A673 (cell line): ENCODE measurements around the gene SCAP. TPM values are rescaled to one million over a fixed set of nuclear protein-coding genes. Genes with fewer than 3 reads are reported as not detected.
"Not testable (repeated sequence)": the region's sequence is repeated elsewhere in the genome, so short reads cannot be mapped to it uniquely, and the experiment has no call there.

Source experiments
- BruUV-seq: library from RNA; stranded (reverse); fragments of 400-500 nt; replicated peaks from 2 replicates; lab custom pipeline; 2021; lab: Mats Ljungman, UMichigan
- CTCF ChIA-PET: fragments of 300-600 bp; sonication (Branson Sonifier 250); formaldehyde crosslinking; loops from one replicate; lab custom pipeline; 2022; ENCODE audit warnings: antibody characterized with exemption; lab: Charles Lee
- POLR2A ChIA-PET: fragments of 300-600 bp; sonication (Branson Sonifier 250); formaldehyde crosslinking; loops from one replicate; lab custom pipeline; 2022; ENCODE audit warnings: antibody characterized with exemption; ENCODE audit not compliant: low non-redundant PET; lab: Charles Lee
- DNase-seq: peaks from one replicate; pipeline ENCODE4 v3.0.0-alpha.2; 2015; ENCODE audit warnings: low spot score
- H3K27ac ChIP-seq: fragments of 200-600 bp; sonication (generic); 2 replicates; pipeline ENCODE4 v1.5.1; 2016; ENCODE audit warnings: mixed run types, low read depth, mild to moderate bottlenecking, mixed read lengths, antibody characterized with exemption, low read length; ENCODE audit not compliant: poor library complexity, severe bottlenecking
- H3K27me3 ChIP-seq: fragments of 200-600 bp; sonication (generic); replicated peaks from 2 replicates; pipeline ENCODE4 v1.6.1; 2017; ENCODE audit warnings: mixed run types, low read depth, mild to moderate bottlenecking, mixed read lengths, antibody characterized with exemption, low read length; ENCODE audit not compliant: insufficient read depth, poor library complexity
- H3K36me3 ChIP-seq: fragments of 200-600 bp; sonication (generic); 2 replicates; pipeline ENCODE4 v1.6.1; 2016; ENCODE audit warnings: mixed run types, mild to moderate bottlenecking, mixed read lengths, antibody characterized with exemption, low read length; ENCODE audit not compliant: insufficient read depth, poor library complexity, severe bottlenecking
- H3K4me1 ChIP-seq: fragments of 200-600 bp; sonication (generic); 2 replicates; pipeline ENCODE4 v1.6.1; 2017; ENCODE audit warnings: mixed run types, mild to moderate bottlenecking, mixed read lengths, antibody characterized with exemption, low read length; ENCODE audit not compliant: insufficient read depth, poor library complexity, severe bottlenecking
- H3K4me3 ChIP-seq: fragments of 200-600 bp; sonication (generic); 2 replicates; pipeline ENCODE4 v1.5.1; 2016; ENCODE audit warnings: low read depth, mixed run types, mild to moderate bottlenecking, mixed read lengths, low read length; ENCODE audit not compliant: poor library complexity, severe bottlenecking
- H3K9me3 ChIP-seq: fragments of 200-600 bp; sonication (generic); 2 replicates; pipeline ENCODE4 v1.6.1; 2016; ENCODE audit warnings: mixed run types, low read depth, mild to moderate bottlenecking, mixed read lengths, antibody characterized with exemption, low read length; ENCODE audit not compliant: poor library complexity, severe bottlenecking
- EZH2 ChIP-seq: fragments of 200-600 bp; sonication (generic); IDR thresholded peaks from 2 replicates; pipeline ENCODE4 v1.6.1; 2017; ENCODE audit warnings: borderline replicate concordance, low read depth, mild to moderate bottlenecking, mixed read lengths, antibody characterized with exemption, low read length; ENCODE audit not compliant: poor library complexity, severe bottlenecking
- intact Hi-C: fragments of 100-400 bp; cut with micrococcal nuclease; formaldehyde crosslinking; loops from one replicate; pipeline ENCODE4 v1.10.0; 2022; ENCODE audit not compliant: unreplicated experiment
- total RNA-seq: library from RNA; stranded (reverse); gene quantifications from 2 replicates; pipeline ENCODE4 v1.2.3, GENCODE V29; 2021
- TF ChIP-seq, protein P1 (sequence below): fragments of 300-800, 200-600 bp; sonication (generic); conservative IDR thresholded peaks from 2 replicates; pipeline ENCODE4 v1.5.1; 2017; ENCODE audit warnings: low read depth, mild to moderate bottlenecking, antibody characterized with exemption, low read length, moderate library complexity, mixed read lengths

SCAP gene
- total RNA-seq, 1 experiment from 2014 or later: 43.4 TPM

DNA sequence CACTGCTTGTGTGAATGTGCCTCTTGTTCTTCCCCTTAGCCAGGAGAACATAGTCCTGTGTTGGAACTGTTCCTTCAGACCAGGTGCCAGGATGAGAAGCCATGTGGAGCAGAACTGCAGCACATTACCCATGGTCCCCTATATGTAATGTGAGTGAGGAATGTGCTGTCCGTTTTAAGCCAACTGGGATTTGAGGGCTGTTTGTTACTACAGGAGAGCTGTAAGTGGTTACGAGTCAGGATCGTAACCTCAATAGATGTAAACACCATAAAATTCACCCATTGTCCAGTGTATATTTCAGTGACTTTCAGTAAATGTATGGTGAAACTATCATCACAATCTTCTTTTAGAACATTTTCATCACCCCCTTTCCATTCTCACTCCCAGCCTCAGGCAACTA, 10.1 kb upstream of the SCAP start:
- ChIA-PET POLR2A (no interaction called here), CTCF (no interaction called here)
- no peak overlapping the region for H3K27ac ChIP-seq
- no peak overlapping the region for H3K4me3 ChIP-seq
- DNase-seq: no peak
- no TSS peak for BruUV-seq
- H3K4me1 ChIP-seq: no peaks in the 10 kb centered on the region
- no peaks in the 10 kb centered on the region for H3K27me3 ChIP-seq
- intact Hi-C loops: no loop called here
- no peaks in the 10 kb centered on the region for H3K9me3 ChIP-seq
- TF ChIP-seq, protein P1, sequence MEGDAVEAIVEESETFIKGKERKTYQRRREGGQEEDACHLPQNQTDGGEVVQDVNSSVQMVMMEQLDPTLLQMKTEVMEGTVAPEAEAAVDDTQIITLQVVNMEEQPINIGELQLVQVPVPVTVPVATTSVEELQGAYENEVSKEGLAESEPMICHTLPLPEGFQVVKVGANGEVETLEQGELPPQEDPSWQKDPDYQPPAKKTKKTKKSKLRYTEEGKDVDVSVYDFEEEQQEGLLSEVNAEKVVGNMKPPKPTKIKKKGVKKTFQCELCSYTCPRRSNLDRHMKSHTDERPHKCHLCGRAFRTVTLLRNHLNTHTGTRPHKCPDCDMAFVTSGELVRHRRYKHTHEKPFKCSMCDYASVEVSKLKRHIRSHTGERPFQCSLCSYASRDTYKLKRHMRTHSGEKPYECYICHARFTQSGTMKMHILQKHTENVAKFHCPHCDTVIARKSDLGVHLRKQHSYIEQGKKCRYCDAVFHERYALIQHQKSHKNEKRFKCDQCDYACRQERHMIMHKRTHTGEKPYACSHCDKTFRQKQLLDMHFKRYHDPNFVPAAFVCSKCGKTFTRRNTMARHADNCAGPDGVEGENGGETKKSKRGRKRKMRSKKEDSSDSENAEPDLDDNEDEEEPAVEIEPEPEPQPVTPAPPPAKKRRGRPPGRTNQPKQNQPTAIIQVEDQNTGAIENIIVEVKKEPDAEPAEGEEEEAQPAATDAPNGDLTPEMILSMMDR: no peak
- no peak for TF ChIP-seq EZH2
- H3K36me3 ChIP-seq: no peaks in the 10 kb centered on the region

- no peak for DNase-seq
- Histone ChIP-seq H3K36me3 (no peaks in the 10 kb centered on the region), H3K27me3 (no peaks in the 10 kb centered on the region), H3K4me1 (no peaks in the 10 kb centered on the region), H3K27ac (no peak overlapping the region), H3K4me3 (no peak overlapping the region), H3K9me3 (no peaks in the 10 kb centered on the region)
- BruUV-seq: no TSS peak
- intact Hi-C loops: no loop called here
- TF ChIP-seq EZH2: no peak
- TF ChIP-seq, protein P1: no peak
- ChIA-PET POLR2A (interaction anchor here (0.6 kb wide), 2 partner anchors 11 to 1213 kb away, joined by 4 read pairs; no protein-coding TSS in a partner anchor), CTCF (interaction anchor here (0.6 kb wide), 1 partner anchor 61 kb away, joined by 5 read pairs; no protein-coding TSS in a partner anchor)
Observed at GRCh38 chr3:47482366-47482765, 6.6 kb upstream of the SCAP start.

GRCh38 chr3:47481763-47482162, 6.0 kb upstream of the SCAP start:
- CTCF ChIA-PET, H3K27me3 ChIP-seq, intact Hi-C loops, H3K4me3 ChIP-seq, H3K9me3 ChIP-seq, H3K4me1 ChIP-seq, H3K27ac ChIP-seq, H3K36me3 ChIP-seq, BruUV-seq, DNase-seq: not testable (repeated sequence)
- POLR2A ChIA-PET: interaction anchor here (0.6 kb wide), 1 partner anchor 11 kb away, joined by 4 read pairs; no protein-coding TSS in a partner anchor

DNA sequence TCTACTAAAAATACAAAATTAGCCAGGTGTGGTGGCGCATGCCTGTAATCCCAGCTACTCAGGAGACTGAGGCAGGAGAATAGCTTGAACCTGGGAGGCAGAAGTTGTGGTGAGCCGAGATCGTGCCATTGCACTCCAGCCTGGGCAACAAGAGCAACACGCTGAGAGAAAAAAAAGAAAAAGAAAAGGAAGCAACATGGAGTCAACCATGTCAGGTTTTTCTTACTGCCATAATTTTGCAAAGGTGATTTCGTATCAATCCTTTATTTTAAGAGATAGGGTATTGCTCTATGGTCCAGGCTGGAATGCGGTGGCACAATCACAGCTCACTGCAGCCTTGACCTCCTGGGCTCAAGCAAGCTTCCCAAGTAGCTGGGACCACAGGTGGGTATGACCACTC, 4.5 kb upstream of the SCAP start:
- CTCF ChIA-PET, BruUV-seq: not testable (repeated sequence)

More for the DNA sequence above, 4.5 kb upstream of the SCAP start:
- H3K27me3 ChIP-seq, intact Hi-C loops, DNase-seq, H3K27ac ChIP-seq, H3K9me3 ChIP-seq, H3K4me3 ChIP-seq, H3K36me3 ChIP-seq, POLR2A ChIA-PET, H3K4me1 ChIP-seq: not testable (repeated sequence)
